Measurements from ENCODE around the gene P2RX5. TPM values are rescaled to one million over a fixed set of nuclear protein-coding genes. Genes with fewer than 3 reads are reported as not detected.
A peak's percentile ranks its signal among the peaks of the same experiment; 100 is the strongest.

The P2RX5 gene
- total and polyA plus RNA-seq, 10 of the 15 experiments (the other 5 are each of a cell fraction or from before 2014, with no cell fraction given) = 6.9 to 28.8 (median 19.5) TPM

DNA sequence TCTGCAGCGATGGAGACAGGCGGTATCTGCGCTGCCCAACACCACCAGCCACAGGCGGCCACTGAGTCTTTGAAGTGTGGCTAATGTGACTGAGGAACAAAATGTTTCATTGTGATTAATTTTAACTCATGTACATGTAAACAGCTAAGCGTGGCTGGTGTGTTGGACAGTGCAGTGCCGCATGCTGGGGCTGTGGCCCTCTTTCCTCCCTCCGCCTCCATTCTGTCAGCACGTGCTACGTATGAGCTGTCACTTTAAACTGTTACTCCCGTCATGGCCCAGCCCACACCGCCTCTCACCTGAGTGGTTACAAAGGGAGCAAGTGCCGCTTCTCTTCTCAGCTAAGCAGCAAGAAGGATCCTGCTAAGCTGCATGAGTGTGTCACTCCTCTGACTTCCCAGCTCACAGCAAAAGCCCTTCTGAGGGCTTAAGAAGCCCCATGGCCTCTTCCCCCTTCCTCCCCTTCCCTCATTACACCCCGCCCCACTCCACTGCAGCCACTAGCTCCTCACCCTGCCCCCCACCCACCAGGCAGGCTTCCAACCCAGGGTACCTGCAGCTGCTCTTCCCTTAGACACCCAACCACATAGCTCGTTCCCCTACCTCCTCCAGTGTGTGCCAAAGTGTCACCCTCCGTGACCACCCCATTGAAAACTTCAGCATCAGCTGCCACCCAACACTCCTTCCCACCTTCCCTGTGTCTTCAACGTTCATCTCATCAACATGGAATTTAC is 42.8 kb upstream of the P2RX5 start:
- RAD21 ChIA-PET (ENCODE audit: unreplicated experiment) = interaction anchor here (0.7 to 7.7 kb wide), 30 partner anchors 9 to 336 kb away, joined by 3 to 191 read pairs (median 6); partner anchors contain the start of genes HASPIN, NCBP3, P2RX1 and TRPV3
- no peak for TF ChIP-seq TCF12 (IDR thresholded peaks at IDR 0.05; ENCODE audit: low read depth, low read length)
- no peak for TF ChIP-seq IRF4 (IDR thresholded peaks at IDR 0.05; ENCODE audit: low read depth, low read length)
- peak; percentile 95 for TF ChIP-seq BHLHE40 (IDR thresholded peaks at IDR 0.05; ENCODE audit: borderline replicate concordance in 1 of 2, low read depth in 2 of 2, low read length in 1 of 2)
- TF ChIP-seq, protein P1, sequence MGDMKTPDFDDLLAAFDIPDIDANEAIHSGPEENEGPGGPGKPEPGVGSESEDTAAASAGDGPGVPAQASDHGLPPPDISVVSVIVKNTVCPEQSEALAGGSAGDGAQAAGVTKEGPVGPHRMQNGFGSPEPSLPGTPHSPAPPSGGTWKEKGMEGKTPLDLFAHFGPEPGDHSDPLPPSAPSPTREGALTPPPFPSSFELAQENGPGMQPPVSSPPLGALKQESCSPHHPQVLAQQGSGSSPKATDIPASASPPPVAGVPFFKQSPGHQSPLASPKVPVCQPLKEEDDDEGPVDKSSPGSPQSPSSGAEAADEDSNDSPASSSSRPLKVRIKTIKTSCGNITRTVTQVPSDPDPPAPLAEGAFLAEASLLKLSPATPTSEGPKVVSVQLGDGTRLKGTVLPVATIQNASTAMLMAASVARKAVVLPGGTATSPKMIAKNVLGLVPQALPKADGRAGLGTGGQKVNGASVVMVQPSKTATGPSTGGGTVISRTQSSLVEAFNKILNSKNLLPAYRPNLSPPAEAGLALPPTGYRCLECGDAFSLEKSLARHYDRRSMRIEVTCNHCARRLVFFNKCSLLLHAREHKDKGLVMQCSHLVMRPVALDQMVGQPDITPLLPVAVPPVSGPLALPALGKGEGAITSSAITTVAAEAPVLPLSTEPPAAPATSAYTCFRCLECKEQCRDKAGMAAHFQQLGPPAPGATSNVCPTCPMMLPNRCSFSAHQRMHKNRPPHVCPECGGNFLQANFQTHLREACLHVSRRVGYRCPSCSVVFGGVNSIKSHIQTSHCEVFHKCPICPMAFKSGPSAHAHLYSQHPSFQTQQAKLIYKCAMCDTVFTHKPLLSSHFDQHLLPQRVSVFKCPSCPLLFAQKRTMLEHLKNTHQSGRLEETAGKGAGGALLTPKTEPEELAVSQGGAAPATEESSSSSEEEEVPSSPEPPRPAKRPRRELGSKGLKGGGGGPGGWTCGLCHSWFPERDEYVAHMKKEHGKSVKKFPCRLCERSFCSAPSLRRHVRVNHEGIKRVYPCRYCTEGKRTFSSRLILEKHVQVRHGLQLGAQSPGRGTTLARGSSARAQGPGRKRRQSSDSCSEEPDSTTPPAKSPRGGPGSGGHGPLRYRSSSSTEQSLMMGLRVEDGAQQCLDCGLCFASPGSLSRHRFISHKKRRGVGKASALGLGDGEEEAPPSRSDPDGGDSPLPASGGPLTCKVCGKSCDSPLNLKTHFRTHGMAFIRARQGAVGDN (IDR thresholded peaks at IDR 0.05) = no peak
- TF ChIP-seq, protein P2, sequence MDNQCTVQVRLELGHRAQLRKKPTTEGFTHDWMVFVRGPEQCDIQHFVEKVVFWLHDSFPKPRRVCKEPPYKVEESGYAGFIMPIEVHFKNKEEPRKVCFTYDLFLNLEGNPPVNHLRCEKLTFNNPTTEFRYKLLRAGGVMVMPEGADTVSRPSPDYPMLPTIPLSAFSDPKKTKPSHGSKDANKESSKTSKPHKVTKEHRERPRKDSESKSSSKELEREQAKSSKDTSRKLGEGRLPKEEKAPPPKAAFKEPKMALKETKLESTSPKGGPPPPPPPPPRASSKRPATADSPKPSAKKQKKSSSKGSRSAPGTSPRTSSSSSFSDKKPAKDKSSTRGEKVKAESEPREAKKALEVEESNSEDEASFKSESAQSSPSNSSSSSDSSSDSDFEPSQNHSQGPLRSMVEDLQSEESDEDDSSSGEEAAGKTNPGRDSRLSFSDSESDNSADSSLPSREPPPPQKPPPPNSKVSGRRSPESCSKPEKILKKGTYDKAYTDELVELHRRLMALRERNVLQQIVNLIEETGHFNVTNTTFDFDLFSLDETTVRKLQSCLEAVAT (IDR thresholded peaks at IDR 0.05) = 0 out of 2 replicates have a peak, but pooled peaks have one; percentile 55
- no peak for TF ChIP-seq HDGF (IDR thresholded peaks at IDR 0.05)
- TF ChIP-seq MXI1 (IDR thresholded peaks at IDR 0.05; ENCODE audit: low read depth, low read length) = peak; percentile 78
- TF ChIP-seq PBX3 (IDR thresholded peaks at IDR 0.05; ENCODE audit: insufficient replicate concordance, low read depth, low read length) = peak; percentile 17
- no peak for TF ChIP-seq MTA2 (IDR thresholded peaks at IDR 0.05; ENCODE audit: low read depth)
- TF ChIP-seq SP1 (IDR thresholded peaks at IDR 0.05; ENCODE audit: low read depth, low read length) = no peak

More for the DNA sequence above, 42.8 kb upstream of the P2RX5 start:
- ATAC-seq (peak; percentile 82), FAIRE-seq (no peak), DNase-seq (ENCODE audit: low read depth, low spot score) (no peak)
- ChIA-PET POLR2A (interaction anchor here (0.7 to 2.3 kb wide), 3 partner anchors 25 to 119 kb away, joined by 3 to 14 read pairs (median 5); no protein-coding TSS in a partner anchor), CTCF (interaction anchor here (0.6 to 9.7 kb wide), 40 partner anchors 9 to 336 kb away, joined by 3 to 371 read pairs (median 7); partner anchors contain the start of genes NCBP3 and P2RX5), SMC1A (ENCODE audit: uncharacterized antibody, unreplicated experiment) (interaction anchor here (0.7 to 10.8 kb wide), 26 partner anchors 9 to 248 kb away, joined by 3 to 255 read pairs (median 6); partner anchors contain the start of genes HASPIN and NCBP3)
- Histone ChIP-seq H4K20me1 (ENCODE audit: control insufficient read depth, insufficient read depth) (no peaks in the 10 kb centered on the region), H3K4me2 (ENCODE audit: control insufficient read depth, insufficient read depth) (no peak overlapping the region), H3K36me3 (ENCODE audit: control insufficient read depth in 2 of 2, insufficient read depth in 2 of 2, low read length in 1 of 2) (no peaks in the 10 kb centered on the region), H3K4me3 (no peak overlapping the region), H3K9me3 (replicated peaks; ENCODE audit: control insufficient read depth, insufficient read depth, low read length) (no peaks in the 10 kb centered on the region; the same call in 2 of the 3 replicates), H3K4me1 (ENCODE audit: control insufficient read depth, insufficient read depth, low read length) (0 out of 2 replicates have a peak, but pooled peaks cover 2% of the 10 kb centered on the region), H3K27me3 (replicated peaks in 1 of 2; ENCODE audit: control insufficient read depth in 2 of 2, insufficient read depth in 2 of 2, low read length in 1 of 2) (no peaks in the 10 kb centered on the region), H3K79me2 (ENCODE audit: control insufficient read depth, insufficient read depth, low read length) (no peaks in the 10 kb centered on the region), H3K9ac (ENCODE audit: control insufficient read depth, insufficient read depth, low read length) (no peak overlapping the region), H2AFZ (ENCODE audit: control insufficient read depth, low read depth, low read length) (no peak overlapping the region), H3K27ac (ENCODE audit: control insufficient read depth, insufficient read depth) (no peak overlapping the region)
- intact Hi-C loops (cut with micrococcal nuclease; ENCODE audit: unreplicated experiment) = loop anchor here (5.0 to 10.0 kb wide), 4 partner anchors 59 to 694 kb away; no protein-coding TSS in a partner anchor
- in situ Hi-C loops (cut with MboI) = loop anchor here (5.0 kb wide), 1 partner anchor 84 kb away; no protein-coding TSS in a partner anchor
- 59% methylated on average over 15 of the region's 16 CpGs for WGBS (ENCODE audit: insufficient coverage, insufficient replicate concordance, low lambda C conversion rate, missing lambda C conversion rate)
- no TSS peak for BruUV-seq (replicated peaks)
